ENCODE results near the gene LMBRD2. TPM values are rescaled to one million over a fixed set of nuclear protein-coding genes. Genes with fewer than 3 reads are reported as not detected.

The LMBRD2 gene
- total and polyA plus RNA-seq, 2 experiments from 2014 or later: 5.4 to 9.3 TPM

GRCh38 chr5:36099748-36100147, 51.9 kb downstream of the LMBRD2 start:
- no peaks in the 10 kb centered on the region for H3K4me1 ChIP-seq (ENCODE audit: low read depth)
- no peak for TF ChIP-seq CTCF (IDR thresholded peaks at IDR 0.05; ENCODE audit: low read depth, low read length)
- no peak overlapping the region for H3K4me3 ChIP-seq
- DNase-seq (ENCODE audit: low read depth in 1 of 2, low spot score in 1 of 2): no peak
- peaks cover 13% of the 10 kb centered on the region for H3K36me3 ChIP-seq
- no peaks in the 10 kb centered on the region for H3K27me3 ChIP-seq
- no peak overlapping the region for H3K27ac ChIP-seq
- H3K9me3 ChIP-seq (ENCODE audit: low read depth): no peaks in the 10 kb centered on the region

GRCh38 chr5:36096486-36096885, 55.2 kb downstream of the LMBRD2 start:
- no peak for DNase-seq (ENCODE audit: low read depth in 1 of 2, low spot score in 1 of 2)
- TF ChIP-seq CTCF (IDR thresholded peaks at IDR 0.05; ENCODE audit: low read depth, low read length): no peak
- no peak overlapping the region for H3K27ac ChIP-seq

GRCh38 chr5:36089989-36090388, 61.7 kb downstream of the LMBRD2 start:
- peak; percentile 17 to 24 for DNase-seq (ENCODE audit: low read depth in 1 of 2, low spot score in 1 of 2)
- no peak overlapping the region for H3K27ac ChIP-seq
- no peaks in the 10 kb centered on the region for H3K36me3 ChIP-seq
- H3K9me3 ChIP-seq (ENCODE audit: low read depth): no peaks in the 10 kb centered on the region
- peak; percentile 37 for TF ChIP-seq CTCF (IDR thresholded peaks at IDR 0.05; ENCODE audit: low read depth, low read length)
- no peaks in the 10 kb centered on the region for H3K27me3 ChIP-seq
- no peak overlapping the region for H3K4me3 ChIP-seq
- H3K4me1 ChIP-seq (ENCODE audit: low read depth): no peaks in the 10 kb centered on the region

More at GRCh38 chr5:36096486-36096885, 55.2 kb downstream of the LMBRD2 start:
- Histone ChIP-seq H3K4me3 (no peak overlapping the region), H3K27me3 (no peaks in the 10 kb centered on the region), H3K36me3 (no peaks in the 10 kb centered on the region), H3K9me3 (ENCODE audit: low read depth) (no peaks in the 10 kb centered on the region), H3K4me1 (ENCODE audit: low read depth) (no peaks in the 10 kb centered on the region)

GRCh38 chr5:36079200-36079781, 72.4 kb downstream of the LMBRD2 start:
- DNase-seq (ENCODE audit: low read depth in 1 of 2, low spot score in 1 of 2): peak; percentile 65 to 69
- no peak overlapping the region for H3K4me3 ChIP-seq
- H3K27me3 ChIP-seq: peaks cover 5% of the 10 kb centered on the region
- no peaks in the 10 kb centered on the region for H3K9me3 ChIP-seq (ENCODE audit: low read depth)
- peak; percentile 79 for TF ChIP-seq CTCF (IDR thresholded peaks at IDR 0.05; ENCODE audit: low read depth, low read length)
- H3K36me3 ChIP-seq: no peaks in the 10 kb centered on the region
- H3K4me1 ChIP-seq (ENCODE audit: low read depth): no peaks in the 10 kb centered on the region
- no peak overlapping the region for H3K27ac ChIP-seq

GRCh38 chr5:36078430-36078829, 73.3 kb downstream of the LMBRD2 start:
- Histone ChIP-seq H3K9me3 (ENCODE audit: low read depth) (no peaks in the 10 kb centered on the region), H3K4me3 (no peak overlapping the region), H3K27me3 (peaks cover 5% of the 10 kb centered on the region), H3K4me1 (ENCODE audit: low read depth) (no peaks in the 10 kb centered on the region), H3K27ac (no peak overlapping the region), H3K36me3 (no peaks in the 10 kb centered on the region)
- no peak for TF ChIP-seq CTCF (IDR thresholded peaks at IDR 0.05; ENCODE audit: low read depth, low read length)
- no peak for DNase-seq (ENCODE audit: low read depth in 1 of 2, low spot score in 1 of 2)
